H1 (cell line): ENCODE measurements around the gene CLN5. TPM values are rescaled to one million over a fixed set of nuclear protein-coding genes. Genes with fewer than 3 reads are reported as not detected.

Source experiments
- CTCF ChIA-PET: fragments of 300-600 bp; sonication (Branson Sonifier 250); formaldehyde crosslinking; loops from one replicate; lab custom pipeline; 2021; ENCODE audit not compliant: partially characterized antibody; lab: Charles Lee
- POLR2A ChIA-PET: fragments of 300-600 bp; sonication (Branson Sonifier 250); formaldehyde crosslinking; loops from one replicate; lab custom pipeline; 2021; ENCODE audit warnings: inconsistent platforms; ENCODE audit not compliant: partially characterized antibody; lab: Charles Lee
- DNase-seq, 2 experiments: peaks; one replicate each; pipeline versions ENCODE4 v3.0.0 to v3.0.0-alpha.2; 2010 to 2022; ENCODE audit warnings: low spot score in 2 of 2, low read depth in 1 of 2, mixed read lengths in 1 of 2
- FAIRE-seq: peaks from 2 replicates; lab custom pipeline; 2011; peaks lifted over from hg19 to GRCh38; lab: Jason Lieb, UNC
- H2AFZ ChIP-seq: 2 replicates; pipeline ENCODE4 v1.8.1; 2012; ENCODE audit warnings: low read length, inconsistent platforms
- H2AK5ac ChIP-seq: 2 replicates; pipeline ENCODE4 v1.6.1; 2013; ENCODE audit warnings: low read depth, low read length
- H2BK120ac ChIP-seq: replicated peaks from 2 replicates; pipeline ENCODE3; 2013; ENCODE audit warnings: low read depth, low read length, inconsistent platforms
- H2BK12ac ChIP-seq: 2 replicates; pipeline ENCODE4 v1.6.1; 2013; ENCODE audit warnings: low read depth, low read length
- H2BK15ac ChIP-seq: 2 replicates; pipeline ENCODE4 v1.6.1; 2013; ENCODE audit warnings: low read length
- H2BK20ac ChIP-seq: 2 replicates; pipeline ENCODE4 v1.6.1; 2013; ENCODE audit warnings: low read length
- H2BK5ac ChIP-seq: 2 replicates; pipeline ENCODE4 v1.6.1; 2013; ENCODE audit warnings: low read depth, low read length
- H3K14ac ChIP-seq: 2 replicates; pipeline ENCODE4 v1.6.1; 2013; ENCODE audit warnings: inconsistent platforms; ENCODE audit not compliant: insufficient read length
- H3K18ac ChIP-seq: 2 replicates; pipeline ENCODE4 v1.6.1; 2013; ENCODE audit warnings: low read length; ENCODE audit errors: extremely low read depth
- H3K23ac ChIP-seq: 2 replicates; pipeline ENCODE4 v1.6.1; 2013; ENCODE audit warnings: inconsistent platforms; ENCODE audit not compliant: insufficient read length
- H3K23me2 ChIP-seq: 2 replicates; pipeline ENCODE4 v1.6.1; 2013; ENCODE audit warnings: low read depth, low read length
- H3K27ac ChIP-seq: 2 replicates; pipeline ENCODE4 v1.6.1; 2011; ENCODE audit warnings: low read depth, low read length, inconsistent platforms
- H3K27me3 ChIP-seq, 4 experiments: replicated peaks in 1 of 4; 1 replicate in 1 of 4; 2 replicates in 3 of 4; pipeline versions ENCODE4 v1.6.1 to v1.8.1; 2011 to 2013; ENCODE audit warnings: low read length in 3 of 4, mild to moderate bottlenecking in 3 of 4, inconsistent platforms in 2 of 4, mixed read lengths in 2 of 4, moderate library complexity in 1 of 4; ENCODE audit not compliant: control insufficient read depth in 3 of 4, insufficient read depth in 3 of 4; ENCODE audit errors: extremely low read depth in 1 of 4
- H3K36me3 ChIP-seq, 4 experiments: 2 replicates each; pipeline versions ENCODE4 v1.6.1 to v1.8.1; 2011 to 2013; ENCODE audit warnings: mild to moderate bottlenecking in 4 of 4, low read length in 3 of 4, moderate library complexity in 2 of 4, control low read depth in 1 of 4, inconsistent platforms in 1 of 4; ENCODE audit not compliant: insufficient read depth in 4 of 4, control insufficient read depth in 2 of 4
- H3K4ac ChIP-seq: replicated peaks from 2 replicates; pipeline ENCODE3; 2013; ENCODE audit warnings: low read length, low read depth, mixed read lengths, inconsistent platforms; ENCODE audit not compliant: insufficient read length
- H3K4me1 ChIP-seq, 4 experiments: replicated peaks in 1 of 4; 1 replicate in 1 of 4; 2 replicates in 3 of 4; pipeline versions ENCODE4 v1.6.1 to v1.8.1; 2011 to 2013; ENCODE audit warnings: low read length in 3 of 4, inconsistent platforms in 2 of 4, mixed read lengths in 1 of 4; ENCODE audit not compliant: insufficient read depth in 4 of 4, control insufficient read depth in 3 of 4
- H3K4me2 ChIP-seq, 2 experiments: 2 replicates each; pipeline versions ENCODE4 v1.6.1 to v1.8.1; 2011 to 2013; ENCODE audit warnings: low read depth in 2 of 2, low read length in 2 of 2, control low read depth in 1 of 2, inconsistent platforms in 1 of 2, mild to moderate bottlenecking in 1 of 2; ENCODE audit not compliant: insufficient read depth in 1 of 2
- H3K4me3 ChIP-seq, 4 experiments: fragments of 200-600, 300-600 bp in 1 of 4; sonication (generic), shearing (Covaris generic), sonication (Bioruptor Twin) in 1 of 4; 2 replicates each; pipeline versions ENCODE4 v1.5.1 to v1.8.1; 2011 to 2016; ENCODE audit warnings: low read length in 4 of 4, low read depth in 3 of 4, control low read depth in 2 of 4, inconsistent platforms in 2 of 4, mild to moderate bottlenecking in 2 of 4, mixed read lengths in 1 of 4, moderate library complexity in 1 of 4; ENCODE audit not compliant: insufficient read depth in 2 of 4; ENCODE audit errors: extremely low read depth in 1 of 4
- H3K56ac ChIP-seq: replicated peaks from 2 replicates; pipeline ENCODE3; 2013; ENCODE audit warnings: low read depth, mild to moderate bottlenecking, mixed read lengths, low read length, inconsistent platforms; ENCODE audit not compliant: insufficient read length
- H3K79me1 ChIP-seq: 2 replicates; pipeline ENCODE4 v1.6.1; 2013; ENCODE audit warnings: low read depth, low read length, control low read depth
- H3K79me2 ChIP-seq, 2 experiments: 2 replicates each; pipeline versions ENCODE4 v1.6.1 to v1.8.1; 2012 to 2013; ENCODE audit warnings: low read length in 2 of 2, mild to moderate bottlenecking in 2 of 2, inconsistent platforms in 1 of 2; ENCODE audit not compliant: insufficient read depth in 2 of 2, control insufficient read depth in 1 of 2
- H3K9ac ChIP-seq, 4 experiments: replicated peaks in 1 of 4; 1 replicate in 1 of 4; 2 replicates in 3 of 4; pipeline versions ENCODE4 v1.6.1 to v1.8.1; 2011 to 2013; ENCODE audit warnings: low read depth in 3 of 4, low read length in 3 of 4, control low read depth in 2 of 4, mild to moderate bottlenecking in 2 of 4, moderate library complexity in 2 of 4, inconsistent platforms in 1 of 4; ENCODE audit errors: extremely low read depth in 1 of 4
- H3K9me3 ChIP-seq, 2 experiments: 2 replicates each; pipeline versions ENCODE4 v1.6.1 to v1.8.1; 2012 to 2013; ENCODE audit warnings: mild to moderate bottlenecking in 2 of 2, moderate library complexity in 2 of 2, control low read depth in 1 of 2, inconsistent platforms in 1 of 2, low read depth in 1 of 2, low read length in 1 of 2, mixed read lengths in 1 of 2; ENCODE audit not compliant: insufficient read depth in 2 of 2
- H4K20me1 ChIP-seq, 2 experiments: replicated peaks in 1 of 2; 2 replicates each; pipeline versions ENCODE3 to v1.8.1; 2011 to 2013; ENCODE audit warnings: inconsistent platforms in 2 of 2, low read length in 2 of 2, mild to moderate bottlenecking in 1 of 2; ENCODE audit not compliant: insufficient read depth in 2 of 2, control insufficient read depth in 1 of 2
- H4K5ac ChIP-seq: 2 replicates; pipeline ENCODE4 v1.6.1; 2013; ENCODE audit warnings: low read length, low read depth, mixed read lengths, inconsistent platforms; ENCODE audit not compliant: insufficient read length
- H4K8ac ChIP-seq: 2 replicates; pipeline ENCODE4 v1.8.0; 2013; ENCODE audit warnings: mild to moderate bottlenecking, moderate library complexity, low read length, inconsistent platforms; ENCODE audit not compliant: insufficient read depth; ENCODE audit errors: extremely low read depth
- H4K91ac ChIP-seq: replicated peaks from 2 replicates; pipeline ENCODE3; 2013; ENCODE audit warnings: low read length, mixed read lengths, inconsistent platforms; ENCODE audit not compliant: insufficient read length
- ASH2L ChIP-seq: fragments of 200-600, 300-600 bp; sonication (generic); IDR thresholded peaks from one replicate; pipeline ENCODE4 v1.7.1; 2017; ENCODE audit warnings: low read length
- BCL11A ChIP-seq, 2 experiments: IDR thresholded peaks; one replicate each; pipeline ENCODE4 v1.6.1; 2011; ENCODE audit warnings: low read depth in 2 of 2, low read length in 2 of 2, mild to moderate bottlenecking in 2 of 2
- CTBP2 ChIP-seq: IDR thresholded peaks from 2 replicates; pipeline ENCODE4 v1.7.0; 2011; ENCODE audit warnings: borderline replicate concordance, mild to moderate bottlenecking, moderate library complexity, mixed read lengths, low read length; ENCODE audit not compliant: insufficient read depth, insufficient read length
- CTCF ChIP-seq, 3 experiments: IDR thresholded peaks; 1 replicate in 2 of 3; 2 replicates in 1 of 3; pipeline versions ENCODE4 v1.5.1 to v1.6.1; 2011; ENCODE audit warnings: low read length in 3 of 3, mild to moderate bottlenecking in 3 of 3, inconsistent platforms in 2 of 3, low read depth in 1 of 3, moderate library complexity in 1 of 3; ENCODE audit not compliant: insufficient read depth in 1 of 3; ENCODE audit errors: control extremely low read depth in 1 of 3
- EGR1 ChIP-seq: IDR thresholded peaks from 2 replicates; pipeline ENCODE4 v1.6.1; 2011; ENCODE audit warnings: low read depth, low read length, borderline replicate concordance
- JUND ChIP-seq: IDR thresholded peaks from 2 replicates; pipeline ENCODE4 v1.6.1; 2011; ENCODE audit warnings: mild to moderate bottlenecking, improper control_type of control experiment, low read length
- POLR2A ChIP-seq, 2 experiments: IDR thresholded peaks; 1 replicate in 1 of 2; 2 replicates in 1 of 2; pipeline ENCODE4 v1.6.1; 2011; ENCODE audit warnings: low read depth in 2 of 2, low read length in 2 of 2, mild to moderate bottlenecking in 2 of 2; ENCODE audit errors: control extremely low read depth in 1 of 2
- RAD21 ChIP-seq, 2 experiments: IDR thresholded peaks in 1 of 2; conservative IDR thresholded peaks in 1 of 2; 2 replicates each; pipeline ENCODE4 v1.6.1; 2011; ENCODE audit warnings: low read depth in 2 of 2, low read length in 2 of 2, improper control_type of control experiment in 1 of 2, inconsistent platforms in 1 of 2, mild to moderate bottlenecking in 1 of 2, moderate library complexity in 1 of 2
- RBBP5 ChIP-seq: IDR thresholded peaks from 2 replicates; pipeline ENCODE4 v1.7.1; 2012; ENCODE audit warnings: low read depth, mild to moderate bottlenecking, inconsistent platforms, low read length, moderate library complexity, borderline replicate concordance
- SP2 ChIP-seq: IDR thresholded peaks from 2 replicates; pipeline ENCODE4 v1.6.1; 2012; ENCODE audit warnings: mild to moderate bottlenecking, low read length, inconsistent platforms
- SUZ12 ChIP-seq: fragments of 200-600 bp; sonication (generic); IDR thresholded peaks from 2 replicates; pipeline ENCODE4 v1.6.1; 2012; ENCODE audit warnings: mild to moderate bottlenecking, inconsistent platforms, low read length, moderate library complexity, mixed read lengths
- YY1 ChIP-seq: IDR thresholded peaks from 2 replicates; pipeline ENCODE4 v1.6.1; 2011; ENCODE audit warnings: low read depth, mild to moderate bottlenecking, low read length
- WGBS, 2 experiments: shearing (Covaris generic) in 1 of 2; methylation state at CpG; one replicate each; pipeline versions ENCODE4 v1.1.6 to v1.1.7; 2013 to 2015; ENCODE audit warnings: low lambda C conversion rate in 2 of 2, mixed read lengths in 2 of 2, inconsistent platforms in 1 of 2, low coverage in 1 of 2, missing lambda C conversion rate in 1 of 2; ENCODE audit not compliant: insufficient replicate concordance in 2 of 2, insufficient coverage in 1 of 2, insufficient read length in 1 of 2; ENCODE audit errors: extremely low coverage in 1 of 2, missing lambda C conversion rate in 1 of 2; 5-methylcytosine and 5-hydroxymethylcytosine counted together
- polyA plus RNA-seq, 7 experiments: library from polyadenylated mRNA; depleted of rRNA in 3 of 7; stranded (reverse) in 5 of 7; unstranded in 2 of 7; fragments of >200 nt in 5 of 7; fragments of 200-250 nt in 2 of 7; gene quantifications; 1 replicate in 5 of 7; 2 replicates in 1 of 7; 4 replicates in 1 of 7; pipeline versions ENCODE4 v1.2.1 to v1.2.3, GENCODE V29; 2011 to 2013; ENCODE audit warnings: missing spikeins in 2 of 7, mixed read lengths in 2 of 7
- total RNA-seq: library from RNA; stranded (reverse); fragmentation: NEBNext Ultra II Directional; extraction: Animal tissue kit (Norgen Biotek cat#: 25700); gene quantifications from 2 replicates; pipeline ENCODE4 v1.2.1, GENCODE V29; 2021

Gene CLN5
- total and polyA plus RNA-seq, 2 of the 8 experiments (the other 6 are each of a cell fraction or from before 2014, with no cell fraction given): 5.3 to 10.1 TPM

- no peak overlapping the region for H3K27ac ChIP-seq
- DNase-seq (no peak), FAIRE-seq (no peak)
- WGBS, 2 experiments: 100% methylated on average over 2 of the region's 2 CpGs; no CpG with 5 or more reads in 1 of the 2 experiments
- H3K4ac ChIP-seq: no peak overlapping the region
- H3K56ac ChIP-seq: no peak overlapping the region
- H3K23ac ChIP-seq: no peak overlapping the region
- H4K20me1 ChIP-seq: no peaks in the 10 kb centered on the region
- no peak overlapping the region for H2BK120ac ChIP-seq
- H4K91ac ChIP-seq: no peak overlapping the region
- H2BK15ac ChIP-seq: no peak overlapping the region
- no peak overlapping the region for H2BK5ac ChIP-seq
- no peak overlapping the region for H3K4me3 ChIP-seq
- H3K79me2 ChIP-seq: no peaks in the 10 kb centered on the region
- no peak overlapping the region for H2BK12ac ChIP-seq
- no peak overlapping the region for H3K14ac ChIP-seq
- H3K9me3 ChIP-seq: no peaks in the 10 kb centered on the region
- H3K79me1 ChIP-seq: no peaks in the 10 kb centered on the region
- H3K23me2 ChIP-seq: no peaks in the 10 kb centered on the region
- no peaks in the 10 kb centered on the region for H3K4me1 ChIP-seq
- no peak overlapping the region for H2BK20ac ChIP-seq
- peaks cover 0 to 1% (median 0%) of the 10 kb centered on the region in 4 experiments; a peak in 1 of 7 replicates for H3K27me3 ChIP-seq
- H3K9ac ChIP-seq: no peak overlapping the region
- H3K36me3 ChIP-seq: no peaks in the 10 kb centered on the region; a peak in 1 of 8 replicates
- H4K5ac ChIP-seq: no peak overlapping the region
- no peak overlapping the region for H3K18ac ChIP-seq
- H3K4me2 ChIP-seq: no peak overlapping the region
- no peak overlapping the region for H2AFZ ChIP-seq
- no peak overlapping the region for H4K8ac ChIP-seq
- H2AK5ac ChIP-seq: no peak overlapping the region
- POLR2A ChIA-PET: no interaction called here
- CTCF ChIA-PET: interaction anchor here (0.5 to 1.0 kb wide), 4 partner anchors 11 to 33 kb away, joined by 3 to 5 read pairs (median 4); no protein-coding TSS in a partner anchor
- no peak for TF ChIP-seq YY1
- TF ChIP-seq RAD21 (IDR thresholded peaks at IDR 0.05 in 1 of 2, conservative IDR thresholded peaks at IDR 0.05 in 1 of 2; ENCODE audit: low read depth in 2 of 2, low read length in 2 of 2): no peak
- TF ChIP-seq CTBP2: no peak
- TF ChIP-seq EGR1: no peak
- TF ChIP-seq SUZ12: no peak
- no peak for TF ChIP-seq JUND
- no peak for TF ChIP-seq BCL11A (IDR thresholded peaks at IDR 0.05; ENCODE audit: low read depth in 2 of 2, low read length in 2 of 2)
- TF ChIP-seq ASH2L: no peak
- TF ChIP-seq CTCF (IDR thresholded peaks at IDR 0.05; ENCODE audit: control extremely low read depth in 1 of 3, insufficient read depth in 1 of 3, low read depth in 1 of 3, low read length in 3 of 3): no peak
- TF ChIP-seq SP2: no peak
- TF ChIP-seq POLR2A (IDR thresholded peaks at IDR 0.05; ENCODE audit: control extremely low read depth in 1 of 2, low read depth in 2 of 2, low read length in 2 of 2): no peak
- TF ChIP-seq RBBP5: no peak
Observed at GRCh38 chr13:76950101-76950500, 41.8 kb upstream of the CLN5 start.
